CD4-positive, alpha-beta T cell (primary cell): ENCODE data around the gene HELLS. TPM values are rescaled to one million over a fixed set of nuclear protein-coding genes. Genes with fewer than 3 reads are reported as not detected.
"Not testable (repeated sequence)": the region's sequence is repeated elsewhere in the genome, so short reads cannot be mapped to it uniquely, and the experiment has no call there.

Source experiments
- ATAC-seq: fragments of 200-7000 bp; cut with Tn5 transposase; one replicate; pipeline ENCODE4 v1.10.0; 2022; ENCODE audit warnings: mild to moderate bottlenecking; ENCODE audit not compliant: poor library complexity
- CTCF ChIA-PET: fragments of 350-600 bp; sonication (Branson Sonifier 250); formaldehyde crosslinking; loops from one replicate; lab custom pipeline; 2021; ENCODE audit warnings: antibody characterized with exemption, inconsistent platforms; lab: Charles Lee
- POLR2A ChIA-PET: fragments of 350-600 bp; sonication (Branson Sonifier 250); formaldehyde crosslinking; loops from one replicate; lab custom pipeline; 2021; ENCODE audit warnings: antibody characterized with exemption, inconsistent platforms; lab: Charles Lee
- DNase-seq, 14 experiments: peaks; one replicate each; pipeline ENCODE4 v3.0.0-alpha.2; 2013 to 2020; ENCODE audit warnings: mixed read lengths in 2 of 14
- H3K27ac ChIP-seq, 2 donors: one replicate each; pipeline versions ENCODE4 v1.5.1 to v1.7.0; 2013; ENCODE audit warnings: low read length in 2 of 2, low read depth in 1 of 2, mild to moderate bottlenecking in 1 of 2
- H3K27me3 ChIP-seq, 2 experiments: 1 replicate in 1 of 2; 2 replicates in 1 of 2; pipeline versions ENCODE4 v1.6.1 to v1.7.0; 2013; ENCODE audit warnings: low read length in 2 of 2, control low read depth in 1 of 2, mild to moderate bottlenecking in 1 of 2, moderate library complexity in 1 of 2; ENCODE audit not compliant: insufficient read depth in 2 of 2, control insufficient read depth in 1 of 2
- H3K36me3 ChIP-seq: one replicate; pipeline ENCODE4 v1.6.1; 2013; ENCODE audit warnings: low read length, control low read depth; ENCODE audit not compliant: insufficient read depth
- H3K4me1 ChIP-seq: one replicate; pipeline ENCODE4 v1.6.1; 2013; ENCODE audit warnings: low read length, control low read depth; ENCODE audit not compliant: insufficient read depth
- H3K4me3 ChIP-seq: one replicate; pipeline ENCODE4 v1.5.1; 2013; ENCODE audit warnings: mild to moderate bottlenecking, low read length, moderate library complexity
- H3K9me3 ChIP-seq, 2 experiments: 1 replicate in 1 of 2; 2 replicates in 1 of 2; pipeline versions ENCODE4 v1.6.1 to v1.7.0; 2013; ENCODE audit warnings: low read length in 2 of 2, mild to moderate bottlenecking in 2 of 2, control low read depth in 1 of 2, moderate library complexity in 1 of 2; ENCODE audit not compliant: control insufficient read depth in 1 of 2, insufficient read depth in 1 of 2
- H3K27ac Mint-ChIP-seq: one replicate; pipeline ENCODE4 v1.8.0; 2020; ENCODE audit warnings: mixed read lengths
- H3K27me3 Mint-ChIP-seq: one replicate; pipeline ENCODE4 v1.8.0; 2021; ENCODE audit warnings: mixed read lengths
- H3K36me3 Mint-ChIP-seq: one replicate; pipeline ENCODE4 v1.8.0; 2021; ENCODE audit warnings: low read depth, mixed read lengths
- H3K4me1 Mint-ChIP-seq: one replicate; pipeline ENCODE4 v1.8.0; 2021; ENCODE audit warnings: low read depth, mixed read lengths
- H3K4me3 Mint-ChIP-seq: one replicate; pipeline ENCODE4 v1.8.0; 2020; ENCODE audit warnings: mild to moderate bottlenecking, mixed read lengths
- H3K9me3 Mint-ChIP-seq: one replicate; pipeline ENCODE4 v1.8.0; 2020; ENCODE audit warnings: mixed read lengths
- CTCF ChIP-seq: fragments of 200-600 bp; IDR thresholded peaks from one replicate; pipeline ENCODE4 v1.8.0; 2022; ENCODE audit warnings: antibody characterized with exemption, mild to moderate bottlenecking
- intact Hi-C, 2 experiments: fragments of 100-400 bp; cut with DNase I in 1 of 2; cut with micrococcal nuclease in 1 of 2; formaldehyde crosslinking; loops; one replicate each; pipeline versions ENCODE4 v1.15.1 to v1.9.0; 2023 to 2025; cut with DNase I, micrococcal nuclease
- total RNA-seq, 174 experiments: library from RNA in 2 of 174; stranded (reverse) in 2 of 174; gene quantifications; one replicate each; pipeline ENCODE4 v1.2.3 and lab custom pipeline; 2021 to 2026

The HELLS gene
- total RNA-seq, 2 experiments from 2014 or later, result 9.5 to 10.3 TPM

GRCh38 chr10:94546049-94546900 lies 687 bp downstream of the HELLS start:
- Histone ChIP-seq H3K27me3 (no peaks in the 10 kb centered on the region), H3K36me3 (no peaks in the 10 kb centered on the region), H3K27ac (peak overlapping the region in 1 of 2 donors; percentile 33), H3K4me1 (peaks cover 21% of the 10 kb centered on the region), H3K9me3 (no peaks in the 10 kb centered on the region), H3K4me3 (peak overlapping the region; percentile 99)
- Mint-ChIP-seq H3K4me1 (peaks cover 21% of the 10 kb centered on the region), H3K9me3 (no peaks in the 10 kb centered on the region), H3K27me3 (no peaks in the 10 kb centered on the region), H3K4me3 (peak overlapping the region; percentile 90), H3K36me3 (peaks cover 17% of the 10 kb centered on the region), H3K27ac (peak overlapping the region; percentile 78)
- ChIA-PET CTCF (no interaction called here), POLR2A (no interaction called here)
- intact Hi-C loops, result loop anchor here in 1 of 2 experiments (5.0 kb wide), 1 partner anchor 184 kb away; the partner anchor contains the start of gene NOC3L
- ATAC-seq (no peak), DNase-seq (peak in 3 of 14 experiments; percentile 15 to 22 (median 19))
- no peak for TF ChIP-seq CTCF

- Mint-ChIP-seq H3K27ac (peak overlapping the region; percentile 78), H3K27me3 (no peaks in the 10 kb centered on the region), H3K9me3 (no peaks in the 10 kb centered on the region), H3K4me1 (peaks cover 21% of the 10 kb centered on the region), H3K36me3 (peaks cover 17% of the 10 kb centered on the region), H3K4me3 (peak overlapping the region; percentile 90)
- no peaks in the 10 kb centered on the region for H3K9me3 ChIP-seq
- no peak overlapping the region for H3K27ac ChIP-seq
- no peaks in the 10 kb centered on the region for H3K36me3 ChIP-seq
- H3K4me3 ChIP-seq, result no peak overlapping the region
- POLR2A ChIA-PET, result no interaction called here
- no peaks in the 10 kb centered on the region for H3K27me3 ChIP-seq
- H3K4me1 ChIP-seq, result peaks cover 21% of the 10 kb centered on the region
- ATAC-seq (no peak), DNase-seq (peak in 1 of 14 experiments; percentile 0)
- CTCF ChIA-PET, result no interaction called here
- no peak for TF ChIP-seq CTCF
- intact Hi-C loops, result loop anchor here in 1 of 2 experiments (5.0 kb wide), 1 partner anchor 185 kb away; the partner anchor contains the start of gene NOC3L
Measured at GRCh38 chr10:94546901-94547185, 1.3 kb downstream of the HELLS start.

GRCh38 chr10:94549221-94549620 lies 3.6 kb downstream of the HELLS start:
- H3K4me3 Mint-ChIP-seq, result no peak overlapping the region
- Histone ChIP-seq H3K27me3 (no peaks in the 10 kb centered on the region), H3K9me3 (no peaks in the 10 kb centered on the region), H3K4me1 (peaks cover 21% of the 10 kb centered on the region), H3K4me3 (no peak overlapping the region), H3K36me3 (no peaks in the 10 kb centered on the region), H3K27ac (no peak overlapping the region)
- DNase-seq (no peak), ATAC-seq (no peak)
- CTCF ChIA-PET, result no interaction called here
- no peaks in the 10 kb centered on the region for H3K27me3 Mint-ChIP-seq
- TF ChIP-seq CTCF, result no peak
- POLR2A ChIA-PET, result no interaction called here
- peaks cover 17% of the 10 kb centered on the region for H3K36me3 Mint-ChIP-seq
- H3K9me3 Mint-ChIP-seq, result no peaks in the 10 kb centered on the region
- intact Hi-C loops, result loop anchor here in 1 of 2 experiments (5.0 kb wide), 1 partner anchor 187 kb away; the partner anchor contains the start of gene NOC3L
- peaks cover 21% of the 10 kb centered on the region for H3K4me1 Mint-ChIP-seq
- no peak overlapping the region for H3K27ac Mint-ChIP-seq

- intact Hi-C loops, result not testable (repeated sequence)
Measured at GRCh38 chr10:94567714-94568307, 22.2 kb downstream of the HELLS start.

More at GRCh38 chr10:94567714-94568307, 22.2 kb downstream of the HELLS start:
- POLR2A ChIA-PET, ATAC-seq, H3K4me3 ChIP-seq, H3K27ac ChIP-seq, H3K4me3 Mint-ChIP-seq, H3K27me3 Mint-ChIP-seq, DNase-seq, H3K4me1 Mint-ChIP-seq, H3K27ac Mint-ChIP-seq, CTCF ChIA-PET, H3K9me3 Mint-ChIP-seq, H3K4me1 ChIP-seq, H3K36me3 ChIP-seq, H3K27me3 ChIP-seq, H3K9me3 ChIP-seq: not testable (repeated sequence)
- peaks cover 30% of the 10 kb centered on the region for H3K36me3 Mint-ChIP-seq
